SK-N-SH (cell line): ENCODE data around the gene TXNRD2. TPM values are rescaled to one million over a fixed set of nuclear protein-coding genes. Genes with fewer than 3 reads are reported as not detected.
A peak's percentile ranks its signal among the peaks of the same experiment; 100 is the strongest.

Experiments
- CTCF ChIA-PET: fragments of 300-600, 350-600 bp; formaldehyde crosslinking; extraction: SDS; loops from one replicate; lab custom pipeline; 2021; lab: Yijun Ruan, JAX
- POLR2A ChIA-PET: fragments of 350-600 bp; sonication (Branson Sonifier 250); formaldehyde crosslinking; extraction: SDS; loops from one replicate; lab custom pipeline; 2020; ENCODE audit warnings: antibody characterized with exemption, inconsistent platforms; lab: Yijun Ruan, JAX
- DNase-seq: peaks from one replicate; pipeline ENCODE4 v3.0.0; 2012
- H2AFZ ChIP-seq: fragments of 200-600 bp; sonication (generic); 2 replicates; pipeline ENCODE4 v1.8.1; 2016; ENCODE audit warnings: antibody characterized with exemption, mild to moderate bottlenecking, low read depth
- H3F3A ChIP-seq: fragments of 200-600 bp; sonication (generic); replicated peaks from 2 replicates; pipeline ENCODE3; 2016; ENCODE audit warnings: antibody characterized with exemption, mild to moderate bottlenecking; ENCODE audit not compliant: insufficient read depth
- H3K27ac ChIP-seq, 2 experiments: fragments of 200-500 bp in 1 of 2; fragments of 200-600 bp in 1 of 2; sonication (Bioruptor generic) in 1 of 2; sonication (generic), shearing (Covaris generic) in 1 of 2; 2 replicates each; pipeline versions ENCODE4 v1.5.1 to v1.6.1; 2014 to 2016; ENCODE audit warnings: low read depth in 2 of 2, inconsistent platforms in 1 of 2, low read length in 1 of 2, mild to moderate bottlenecking in 1 of 2, mixed read lengths in 1 of 2
- H3K27me3 ChIP-seq: fragments of 200-600 bp; sonication (generic), shearing (Covaris generic); 2 replicates; pipeline ENCODE4 v1.6.1; 2016; ENCODE audit warnings: mixed run types; ENCODE audit not compliant: insufficient read depth
- H3K36me3 ChIP-seq, 2 experiments: fragments of 200-500 bp in 1 of 2; fragments of 200-600 bp in 1 of 2; sonication (Bioruptor generic) in 1 of 2; sonication (generic) in 1 of 2; replicated peaks in 1 of 2; 2 replicates each; pipeline versions ENCODE3 to v1.5.1; 2014 to 2016; ENCODE audit warnings: low read length in 1 of 2, mild to moderate bottlenecking in 1 of 2; ENCODE audit not compliant: insufficient read depth in 2 of 2, control insufficient read depth in 1 of 2
- H3K4me1 ChIP-seq, 2 experiments: fragments of 200-500 bp in 1 of 2; fragments of 200-600 bp in 1 of 2; sonication (Bioruptor generic) in 1 of 2; sonication (generic), shearing (Covaris generic) in 1 of 2; 2 replicates each; pipeline versions ENCODE4 v1.5.1 to v1.6.1; 2014 to 2016; ENCODE audit warnings: low read depth in 1 of 2, low read length in 1 of 2, mixed run types in 1 of 2; ENCODE audit not compliant: insufficient read depth in 2 of 2, control insufficient read depth in 1 of 2
- H3K4me2 ChIP-seq: fragments of 200-600 bp; sonication (generic), shearing (Covaris generic); 2 replicates; pipeline ENCODE4 v1.6.1; 2017; ENCODE audit warnings: mixed run types
- H3K4me3 ChIP-seq, 2 experiments: fragments of 200-500 bp in 1 of 2; fragments of 200-600 bp in 1 of 2; sonication (Bioruptor generic) in 1 of 2; sonication (generic), shearing (Covaris generic) in 1 of 2; 2 replicates each; pipeline versions ENCODE4 v1.5.1 to v1.8.1; 2014 to 2016; ENCODE audit warnings: low read depth in 2 of 2, inconsistent platforms in 1 of 2, low read length in 1 of 2, mild to moderate bottlenecking in 1 of 2, mixed read lengths in 1 of 2, moderate library complexity in 1 of 2
- H3K79me2 ChIP-seq: fragments of 200-600 bp; sonication (generic); 2 replicates; pipeline ENCODE4 v1.8.1; 2017; ENCODE audit warnings: mild to moderate bottlenecking; ENCODE audit not compliant: insufficient read depth
- H3K9ac ChIP-seq: fragments of 200-600 bp; sonication (generic); 2 replicates; pipeline ENCODE4 v1.6.1; 2017; ENCODE audit warnings: mixed run types
- H3K9me2 ChIP-seq: fragments of 200-600 bp; sonication (generic); 2 replicates; pipeline ENCODE4 v1.6.1; 2017; ENCODE audit warnings: mixed run types
- H3K9me3 ChIP-seq: fragments of 200-600 bp; sonication (generic); 2 replicates; pipeline ENCODE4 v1.6.1; 2017; ENCODE audit warnings: mixed run types, mild to moderate bottlenecking, moderate library complexity
- H4K20me1 ChIP-seq: fragments of 200-600 bp; sonication (generic); 2 replicates; pipeline ENCODE4 v1.6.1; 2017; ENCODE audit warnings: mild to moderate bottlenecking, mixed run types; ENCODE audit not compliant: insufficient read depth
- CHD2 ChIP-seq: fragments of 150-350 bp; IDR thresholded peaks from 2 replicates; pipeline ENCODE4 v1.6.1; 2018; ENCODE audit warnings: low read length; ENCODE audit not compliant: partially characterized antibody
- ELF1 ChIP-seq: IDR thresholded peaks from 2 replicates; pipeline ENCODE4 v1.4.0; 2012
- EZH2phosphoT487 ChIP-seq: fragments of 200-600 bp; sonication (generic); IDR thresholded peaks from 2 replicates; pipeline ENCODE4 v1.6.1; 2017; ENCODE audit warnings: low read depth, mixed run types, mild to moderate bottlenecking, antibody characterized with exemption, moderate library complexity, borderline replicate concordance
- GATA2 ChIP-seq: sonication (generic); formaldehyde crosslinking; IDR thresholded peaks from 2 replicates; pipeline ENCODE4 v1.5.0; 2020; ENCODE audit warnings: mild to moderate bottlenecking, missing genetic modification reagents
- JUND ChIP-seq: IDR thresholded peaks from 2 replicates; pipeline ENCODE4 v1.4.0; 2012
- MEF2A ChIP-seq: IDR thresholded peaks from 2 replicates; pipeline ENCODE4 v1.4.0; 2012; ENCODE audit warnings: low read depth, borderline replicate concordance
- NRF1 ChIP-seq: IDR thresholded peaks from 2 replicates; pipeline ENCODE4 v1.6.1; 2012; ENCODE audit warnings: low read depth, mild to moderate bottlenecking, low read length
- POLR2AphosphoS5 ChIP-seq: IDR thresholded peaks from 2 replicates; pipeline ENCODE4 v1.6.1; 2012; ENCODE audit warnings: low read depth, low read length
- RAD21 ChIP-seq: IDR thresholded peaks from 2 replicates; pipeline ENCODE4 v1.6.1; 2012; ENCODE audit warnings: mild to moderate bottlenecking, low read length
- RCOR1 ChIP-seq: fragments of 150-350 bp; IDR thresholded peaks from 2 replicates; pipeline ENCODE4 v1.6.1; 2017; ENCODE audit warnings: antibody characterized with exemption, low read length
- TAF1 ChIP-seq: IDR thresholded peaks from 2 replicates; pipeline ENCODE4 v1.6.1; 2012; ENCODE audit warnings: low read depth, mild to moderate bottlenecking, low read length, moderate library complexity, borderline replicate concordance
- ZBTB33 ChIP-seq: IDR thresholded peaks from 2 replicates; pipeline ENCODE4 v1.4.0; 2012; ENCODE audit warnings: low read depth, borderline replicate concordance
- WGBS: methylation state at CpG from one replicate; pipeline ENCODE4 v1.1.6; 2017; ENCODE audit warnings: low lambda C conversion rate; 5-methylcytosine and 5-hydroxymethylcytosine counted together
- polyA plus RNA-seq, 3 experiments: library from polyadenylated mRNA; depleted of rRNA; stranded (reverse); fragments of >200 nt; gene quantifications; 2 replicates each; pipeline ENCODE4 v1.2.3, GENCODE V29; 2012

Gene TXNRD2
- polyA plus RNA-seq, 1 of the 3 experiments (the other 2 are of a cell fraction), result 34.7 TPM

- Histone ChIP-seq H2AFZ (no peak overlapping the region), H3F3A (peaks cover 4% of the 10 kb centered on the region), H3K27me3 (no peaks in the 10 kb centered on the region), H3K36me3 (peaks cover 0 to 54% of the 10 kb centered on the region in 2 experiments), H3K9me3 (no peaks in the 10 kb centered on the region), H4K20me1 (0 out of 2 replicates have a peak, but pooled peaks cover 1% of the 10 kb centered on the region), H3K9ac (no peak overlapping the region), H3K27ac (peak overlapping the region in 1 of 2 experiments; percentile 12; a peak in 2 of 4 replicates), H3K4me1 (peaks cover 0 to 31% of the 10 kb centered on the region in 2 experiments; a peak in 1 of 4 replicates), H3K4me2 (no peak overlapping the region), H3K79me2 (no peaks in the 10 kb centered on the region), H3K4me3 (no peak overlapping the region)
- ChIA-PET CTCF (interaction anchor here (1.0 to 16.4 kb wide), 8 partner anchors 10 to 109 kb away, joined by 3 to 501 read pairs (median 6); no protein-coding TSS in a partner anchor), POLR2A (interaction anchor here (1.0 to 1.3 kb wide), 2 partner anchors 11 to 38 kb away, joined by 5 to 6 read pairs; no protein-coding TSS in a partner anchor)
- DNase-seq, result no peak
- no peak for TF ChIP-seq RAD21
- no peak for TF ChIP-seq POLR2AphosphoS5
- TF ChIP-seq NRF1, result no peak
- TF ChIP-seq, all 33 proteins: peak for 0
- H3K9me2 ChIP-seq, result no peaks in the 10 kb centered on the region
- 95% methylated on average over 11 of the region's 13 CpGs for WGBS
Measured at GRCh38 chr22:19974935-19975706, 33.5 kb upstream of the TXNRD2 start.

DNA sequence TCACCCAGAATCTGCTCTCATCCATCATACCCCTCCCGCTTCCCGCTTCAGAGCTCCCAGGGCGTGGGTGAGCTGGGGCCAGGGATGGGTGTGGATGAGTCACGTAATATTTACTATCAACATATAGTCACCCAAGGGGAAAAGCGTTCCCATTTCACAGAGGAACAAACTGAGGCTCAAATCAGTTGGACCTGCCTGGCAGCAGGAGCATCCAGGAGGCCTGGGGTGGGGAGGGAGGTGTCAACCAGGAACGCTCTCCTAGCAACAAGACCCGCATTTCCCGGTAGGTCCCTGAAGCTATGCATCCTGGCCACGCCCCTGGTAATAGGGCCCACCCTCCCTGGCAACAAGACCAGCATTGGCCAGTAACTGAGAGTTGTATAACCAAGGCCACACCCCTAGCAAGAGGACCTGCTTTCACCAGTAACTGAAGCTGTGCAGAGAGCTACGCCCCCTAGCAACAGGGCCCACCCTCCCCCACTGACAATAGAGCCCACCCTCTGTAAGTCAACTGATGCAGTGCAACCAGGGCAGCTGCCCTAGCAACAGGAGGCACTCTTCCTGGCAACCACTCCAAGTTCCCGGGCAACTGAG lies 32.7 kb upstream of the TXNRD2 start:
- peaks cover 0 to 50% of the 10 kb centered on the region in 2 experiments for H3K36me3 ChIP-seq
- TF ChIP-seq EZH2phosphoT487, result no peak
- TF ChIP-seq TAF1, result no peak
- TF ChIP-seq MEF2A, result no peak
- TF ChIP-seq ELF1, result no peak
- no peak for TF ChIP-seq ZBTB33
- TF ChIP-seq NRF1, result no peak
- no peak for TF ChIP-seq GATA2 (CRISPR knock-in tag)
- peak; percentile 50; the same call in 1 of the 2 replicates for TF ChIP-seq RCOR1
- TF ChIP-seq CHD2, result peak; percentile 18
- TF ChIP-seq JUND, result no peak
- H3F3A ChIP-seq, result peaks cover 4% of the 10 kb centered on the region
- H3K27ac ChIP-seq, result peak overlapping the region in 1 of 2 experiments; percentile 12; a peak in 2 of 4 replicates
- CTCF ChIA-PET, result interaction anchor here (0.7 to 16.4 kb wide), 9 partner anchors 10 to 110 kb away, joined by 3 to 501 read pairs (median 5); no protein-coding TSS in a partner anchor
- WGBS, result 86% methylated on average over 10 of the region's 11 CpGs
- H3K9me2 ChIP-seq, result no peaks in the 10 kb centered on the region
- no peak overlapping the region for H3K4me2 ChIP-seq
- no peak overlapping the region for H3K9ac ChIP-seq
- no peaks in the 10 kb centered on the region for H3K79me2 ChIP-seq
- 0 out of 2 replicates have a peak, but pooled peaks cover 6% of the 10 kb centered on the region for H4K20me1 ChIP-seq
- no peaks in the 10 kb centered on the region for H3K9me3 ChIP-seq
- POLR2A ChIA-PET, result interaction anchor here (1.0 to 6.7 kb wide), 3 partner anchors 12 to 40 kb away, joined by 5 to 63 read pairs (median 6); no protein-coding TSS in a partner anchor
- no peak overlapping the region for H3K4me3 ChIP-seq
- no peaks in the 10 kb centered on the region for H3K27me3 ChIP-seq
- peaks cover 0 to 31% of the 10 kb centered on the region in 2 experiments; a peak in 1 of 4 replicates for H3K4me1 ChIP-seq
- DNase-seq, result peak; percentile 91
- H2AFZ ChIP-seq, result no peak overlapping the region
